Cardiac septum (tissue), 1 donor: ENCODE data around the gene CTSC. TPM values are rescaled to one million over a fixed set of nuclear protein-coding genes. Genes with fewer than 3 reads are reported as not detected.

Experiments
- DNase-seq: peaks from one replicate; pipeline ENCODE4 v3.0.0-alpha.2; 2020; ENCODE audit warnings: low spot score
- intact Hi-C: fragments of 100-400 bp; cut with DNase I; formaldehyde crosslinking; loops from one replicate; pipeline ENCODE4 v1.14.0; 2022
- long read RNA-seq: library from polyadenylated mRNA; unstranded; transcript quantifications from one replicate; pipeline ENCODE4 v2.0.0, GENCODE V29; 2021
- total RNA-seq: library from RNA; stranded (reverse); fragmentation: NEBNext Ultra II Directional; extraction: Animal tissue kit (Norgen Biotek cat#: 25700); gene quantifications from one replicate; pipeline ENCODE4 v1.2.1, GENCODE V29; 2021
- donor health status: DM: no; HTN: no; CAD: no.

CTSC gene
- 19.3 TPM for total RNA-seq
- long read RNA-seq, full-length matches to known transcripts: 3 of 5 reads
- long read RNA-seq, partial matches to known transcripts: 2 of 5 reads
- long read RNA-seq, other reads (novel, unspliced or antisense): 0 of 5 reads

DNA sequence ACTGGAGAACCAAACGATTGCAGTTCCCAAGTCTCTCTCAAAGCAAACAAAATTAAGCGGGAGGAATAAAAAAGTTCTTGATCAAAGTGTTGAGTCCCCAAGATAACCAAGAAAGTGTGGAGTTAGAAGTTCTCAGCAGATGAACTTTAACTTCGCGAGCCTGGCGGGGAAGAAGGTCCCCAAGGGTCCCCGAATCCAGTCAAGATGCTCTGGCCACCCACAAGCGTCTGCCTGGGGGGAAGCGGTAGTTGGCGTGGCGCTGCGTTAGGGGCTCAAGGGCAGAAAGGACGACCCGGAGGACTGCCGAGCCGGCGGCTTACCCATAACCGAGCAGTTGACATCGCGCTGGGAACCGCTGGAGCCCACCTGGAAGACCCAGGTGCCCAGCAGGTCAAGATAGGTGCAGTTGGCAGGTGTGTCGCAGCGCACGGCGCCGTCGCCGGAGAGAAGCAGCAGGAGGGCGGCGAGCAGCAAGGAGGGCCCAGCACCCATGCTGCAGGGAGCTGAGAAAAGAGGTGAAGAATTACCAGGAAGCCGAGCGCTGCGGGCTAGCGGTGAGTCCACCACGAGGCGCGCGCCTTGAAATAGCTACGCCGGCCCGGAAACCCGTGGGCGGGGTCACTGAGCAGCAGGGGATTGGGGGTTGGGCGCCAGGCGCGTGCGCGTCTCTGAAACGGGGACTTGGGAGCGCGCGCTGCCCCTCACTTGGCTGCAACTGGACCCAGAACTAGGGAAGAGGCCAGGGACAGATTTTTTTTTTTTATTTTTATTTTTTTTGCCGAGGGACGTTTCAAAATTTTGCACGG is at the start of gene CTSC:
Gene CTSC (minus strand): TSS at position 556 of the 806 bp plus-strand sequence. CDS start 64 bp downstream, at position 492.
- peak; percentile 97 for DNase-seq
- intact Hi-C loops: loop anchor here (5.0 kb wide), 1 partner anchor 85 kb away; no protein-coding TSS in a partner anchor

DNA sequence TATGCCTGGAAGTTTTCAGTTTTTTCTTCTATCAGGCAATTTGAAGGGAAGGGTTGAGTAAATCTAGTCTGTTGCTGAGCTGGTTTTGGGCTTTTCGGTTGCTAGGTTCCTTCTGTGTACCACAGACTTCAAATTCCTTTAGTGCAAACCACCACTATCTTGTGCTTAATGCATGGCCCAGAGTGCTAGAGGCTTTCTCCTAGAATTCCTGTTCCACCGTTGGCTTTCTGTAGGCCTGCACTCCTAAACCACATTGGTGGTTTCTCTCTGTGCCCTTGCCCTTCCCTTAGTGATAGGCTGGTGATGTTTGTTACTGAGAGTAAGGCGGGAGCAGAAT is 47.1 kb upstream of the CTSC start:
- no peak for DNase-seq
- intact Hi-C loops: no loop called here

DNA sequence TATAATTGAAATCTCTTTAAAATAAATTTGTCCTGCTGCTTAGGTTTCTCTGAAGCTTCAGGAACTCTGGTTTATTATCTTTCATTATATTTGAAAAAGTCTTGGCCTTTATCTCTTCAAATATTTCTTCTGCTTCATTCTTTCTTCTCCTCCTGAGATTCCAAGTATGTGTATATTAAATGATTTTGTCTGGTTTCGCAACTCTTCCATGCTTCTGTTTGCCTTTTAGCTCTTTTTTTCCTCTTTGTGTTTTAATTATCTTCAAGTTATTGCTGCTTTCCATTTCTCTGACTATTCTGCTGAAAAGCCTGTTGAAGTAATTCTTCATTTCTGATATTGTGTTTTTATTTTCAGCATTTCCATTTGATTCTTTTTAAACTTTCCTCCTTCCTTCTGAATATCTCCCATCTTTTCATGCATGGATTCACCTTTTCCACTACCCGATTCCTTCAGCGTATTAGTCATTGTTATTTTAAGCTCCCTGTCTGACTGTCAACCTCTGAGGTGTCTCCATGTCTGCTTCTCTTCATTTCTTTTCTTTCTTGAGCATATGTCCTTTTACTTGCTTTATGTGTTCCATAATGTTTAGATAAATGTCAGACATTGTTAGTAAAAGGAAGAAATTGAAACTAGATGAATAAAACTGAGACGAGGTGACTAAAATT is 46.6 kb upstream of the CTSC start:
- no peak for DNase-seq
- intact Hi-C loops: no loop called here

DNA sequence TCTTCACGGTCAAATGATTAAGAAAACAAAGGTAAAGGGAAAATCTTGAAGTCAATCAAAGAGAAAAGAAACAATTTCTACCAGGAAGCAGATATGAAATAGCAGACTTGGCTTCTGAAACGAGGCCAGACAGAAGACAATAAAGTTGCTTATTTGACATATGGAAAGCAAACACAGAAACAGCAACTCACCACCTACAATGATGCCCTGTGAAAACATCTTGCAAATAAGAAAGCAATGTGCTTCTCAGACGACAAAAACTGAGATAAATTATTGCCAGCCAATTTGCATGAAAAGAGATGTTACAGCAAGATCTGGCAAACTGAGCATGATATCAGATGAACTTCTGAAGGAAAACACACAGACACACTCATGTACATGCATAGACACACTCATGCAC is 45.9 kb upstream of the CTSC start:
- intact Hi-C loops: no loop called here
- no peak for DNase-seq

DNA sequence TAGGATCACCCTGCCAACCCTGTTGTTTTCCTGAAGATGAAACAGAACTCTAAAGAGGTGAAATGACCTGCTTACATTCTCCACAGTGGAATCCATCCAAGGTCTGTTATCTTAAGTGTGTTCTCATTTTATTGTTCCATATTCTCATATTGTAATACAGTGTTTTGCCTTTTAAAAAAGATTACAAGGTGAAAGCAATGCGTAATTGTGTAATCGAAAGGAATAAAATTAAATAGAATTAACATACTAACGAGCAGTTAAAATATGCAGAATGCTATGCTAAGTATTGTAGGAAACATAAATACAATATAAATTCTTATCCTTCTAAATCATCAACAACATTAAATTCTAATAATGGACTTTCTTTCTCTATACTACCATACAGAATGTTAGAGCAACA is 41.6 kb upstream of the CTSC start:
- no peak for DNase-seq
- intact Hi-C loops: no loop called here

DNA sequence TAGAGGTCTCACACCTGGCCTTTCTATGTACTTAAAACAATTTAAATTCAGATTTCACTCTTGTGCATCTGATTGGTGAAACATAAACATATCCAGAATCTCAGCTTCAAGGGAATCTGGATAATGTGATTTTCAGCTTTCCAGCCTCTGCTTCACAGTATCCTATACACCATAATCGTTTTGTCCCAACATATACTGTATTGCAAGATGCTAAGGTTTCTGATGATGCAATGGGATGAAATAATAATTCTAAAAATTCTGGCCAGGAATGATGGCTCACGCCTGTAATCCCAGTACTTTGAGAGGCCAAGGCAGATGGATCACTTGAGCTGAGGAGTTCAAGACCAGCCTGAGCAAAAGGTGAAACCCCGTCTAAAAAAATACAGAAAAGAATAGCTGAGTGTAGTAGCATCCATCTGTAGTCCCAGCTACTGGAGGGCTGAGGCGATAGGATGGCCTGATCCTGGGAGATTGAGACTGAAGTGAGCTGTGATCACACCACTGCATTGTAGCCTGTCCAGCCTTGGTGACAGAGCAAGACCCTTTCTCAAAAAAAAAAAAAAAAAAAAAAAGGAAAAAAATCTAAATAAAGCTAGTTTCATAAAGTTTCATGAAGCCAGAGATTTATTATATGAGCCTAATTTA is 41.0 kb upstream of the CTSC start:
- no peak for DNase-seq
- intact Hi-C loops: no loop called here

DNA sequence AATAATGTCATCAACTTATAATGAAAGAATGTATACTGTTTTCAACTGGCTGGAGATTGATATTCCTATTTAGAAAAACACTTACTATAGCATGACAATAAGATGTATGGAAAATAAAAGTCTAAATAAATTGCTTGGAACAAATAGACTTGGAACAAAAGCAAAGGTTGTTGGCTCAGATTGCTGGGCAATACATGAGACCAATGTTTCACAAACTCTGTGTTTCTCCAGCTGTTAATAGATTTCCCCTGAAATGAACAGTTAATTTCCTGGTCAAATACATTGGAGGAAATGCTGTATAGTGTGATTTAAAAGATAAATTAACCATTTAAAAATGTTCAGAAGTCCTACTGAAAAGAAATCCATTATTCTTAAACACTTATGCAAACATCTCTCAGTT is 40.1 kb upstream of the CTSC start:
- intact Hi-C loops: no loop called here
- DNase-seq: no peak

DNA sequence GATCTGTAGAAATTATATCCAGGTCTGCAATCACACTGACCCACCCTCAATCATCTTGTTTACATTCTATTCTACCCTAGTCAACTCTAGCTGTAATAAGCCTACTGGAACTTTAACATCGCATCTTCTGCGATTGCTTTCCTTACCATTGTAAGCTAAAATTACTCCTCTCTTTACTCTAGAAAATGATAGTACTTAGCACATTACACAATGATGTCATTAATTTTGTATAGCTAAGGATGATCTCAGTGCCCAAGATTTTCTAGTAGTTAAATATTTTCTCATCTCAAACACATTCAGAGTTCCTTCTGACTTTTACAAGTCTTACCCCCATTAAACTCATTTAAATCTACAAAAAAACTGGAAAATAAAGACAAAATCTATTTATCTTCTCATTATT is 39.6 kb upstream of the CTSC start:
- intact Hi-C loops: no loop called here
- DNase-seq: no peak

DNA sequence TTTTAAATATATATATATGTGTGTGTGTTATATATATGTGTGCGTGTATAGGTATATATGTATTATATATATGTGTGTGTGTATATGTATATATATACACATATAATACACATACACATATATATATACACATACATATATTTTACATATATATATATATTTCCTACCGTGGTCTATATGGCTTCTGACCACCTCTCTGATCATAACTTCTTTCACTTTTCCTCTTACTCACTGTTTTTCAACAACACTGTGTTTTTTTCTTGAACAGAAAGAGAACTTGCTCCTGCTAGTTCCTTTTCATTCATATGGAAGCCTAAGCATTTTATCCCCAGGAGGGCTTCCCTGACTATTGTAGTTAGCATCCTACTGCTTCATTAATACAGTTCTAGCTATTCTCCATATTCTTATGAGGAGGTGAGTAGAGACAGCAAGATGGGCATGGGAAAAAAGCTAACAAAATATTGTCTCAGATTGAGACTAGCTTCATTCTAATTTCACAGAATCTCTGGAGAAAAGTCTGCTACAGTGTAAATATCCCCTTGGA is 38.5 kb upstream of the CTSC start:
- no peak for DNase-seq
- intact Hi-C loops: no loop called here

DNA sequence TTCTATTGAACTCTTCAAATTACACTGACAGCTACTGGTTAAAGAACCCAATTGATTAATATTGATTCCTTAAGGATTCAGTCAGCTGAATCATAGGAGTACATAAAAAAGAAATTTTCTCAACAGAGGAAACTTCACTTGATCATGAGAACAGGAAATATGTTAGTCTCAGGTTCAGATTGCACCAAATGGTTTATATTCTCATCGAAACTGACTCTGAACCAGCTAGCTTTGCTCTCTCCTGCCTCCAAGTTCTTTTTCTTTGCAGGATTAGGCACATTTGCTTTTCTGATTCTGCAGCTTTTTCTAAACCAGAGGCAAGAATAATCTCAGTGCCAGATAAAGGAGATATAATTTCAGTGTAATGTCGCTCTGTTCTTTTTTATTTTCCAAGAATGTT is 33.2 kb upstream of the CTSC start:
- intact Hi-C loops: no loop called here
- DNase-seq: no peak

DNA sequence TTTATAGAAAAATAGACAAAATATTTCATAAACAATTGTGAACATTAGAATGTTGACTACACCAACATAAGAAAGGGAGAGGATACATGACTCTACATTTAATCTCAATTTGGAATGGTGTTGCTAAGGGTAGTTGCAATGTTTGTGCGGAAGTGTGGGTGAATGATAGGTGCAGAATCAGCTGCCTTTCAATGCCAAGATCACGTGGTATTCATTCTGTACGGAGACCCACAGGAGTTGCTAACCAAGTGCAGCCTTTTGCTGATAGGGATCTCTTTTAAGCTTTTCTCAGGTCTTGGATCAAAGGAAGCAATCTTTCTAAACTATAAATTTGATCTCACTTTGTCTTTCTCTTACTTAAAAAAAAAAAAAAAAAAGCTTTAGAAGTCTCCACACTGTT is 29.8 kb upstream of the CTSC start:
- intact Hi-C loops: no loop called here
- no peak for DNase-seq

DNA sequence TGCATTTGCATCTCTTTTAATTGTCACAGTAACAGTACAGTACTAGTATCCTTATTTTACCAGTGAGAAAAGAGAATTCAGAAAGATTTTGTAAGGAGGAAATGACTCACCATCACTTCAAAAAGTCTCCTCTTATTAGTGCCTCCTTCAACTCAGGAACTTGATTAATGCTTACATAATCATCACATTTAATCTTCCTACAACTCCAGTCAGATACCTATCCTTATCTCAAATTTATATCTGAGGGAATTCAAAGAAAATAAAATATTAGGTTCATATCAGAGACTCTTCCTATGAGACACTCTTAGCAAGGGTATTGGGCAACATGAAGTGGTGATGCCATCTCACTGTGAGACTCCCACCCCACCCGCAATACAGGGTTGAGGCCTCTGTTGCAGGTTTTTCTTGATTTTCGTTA is 26.1 kb upstream of the CTSC start:
- DNase-seq: no peak
- intact Hi-C loops: no loop called here

DNA sequence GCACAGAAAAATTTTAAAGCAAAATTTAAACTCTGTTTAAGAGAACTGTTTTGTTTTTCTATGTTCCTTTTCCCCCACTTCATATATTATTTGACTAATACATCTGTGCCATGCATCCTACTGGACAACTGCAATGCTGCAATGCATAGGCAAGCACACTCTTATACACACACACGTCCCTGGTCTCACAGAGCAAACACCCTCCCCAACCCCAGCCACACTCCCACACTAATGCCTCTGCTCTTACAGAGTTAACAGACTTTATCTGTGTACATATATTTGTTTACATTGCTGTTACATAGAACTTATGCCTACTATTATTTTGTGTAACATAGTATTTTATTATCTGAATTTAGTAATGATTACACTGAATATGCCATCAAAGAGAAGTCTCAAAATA is 25.5 kb upstream of the CTSC start:
- DNase-seq: no peak
- intact Hi-C loops: no loop called here

DNA sequence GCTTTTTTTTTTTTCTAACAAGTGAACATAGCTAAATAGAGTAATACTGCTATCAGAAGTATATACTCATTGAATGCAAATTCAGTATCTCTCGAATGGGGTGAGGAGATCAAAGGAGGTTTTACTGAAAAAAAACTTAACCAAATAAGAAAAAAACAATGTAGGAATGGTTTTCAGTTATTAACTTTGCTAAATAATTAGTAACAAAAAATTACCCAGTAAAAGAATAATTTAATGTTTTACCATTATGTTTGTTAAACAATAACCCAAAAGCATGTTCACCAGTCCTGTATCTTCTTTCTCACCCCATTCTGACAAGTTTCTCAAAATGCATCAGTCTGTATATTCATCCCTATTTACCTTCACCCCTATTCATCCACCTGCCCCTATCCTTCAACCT is 22.6 kb upstream of the CTSC start:
- intact Hi-C loops: no loop called here
- DNase-seq: no peak

DNA sequence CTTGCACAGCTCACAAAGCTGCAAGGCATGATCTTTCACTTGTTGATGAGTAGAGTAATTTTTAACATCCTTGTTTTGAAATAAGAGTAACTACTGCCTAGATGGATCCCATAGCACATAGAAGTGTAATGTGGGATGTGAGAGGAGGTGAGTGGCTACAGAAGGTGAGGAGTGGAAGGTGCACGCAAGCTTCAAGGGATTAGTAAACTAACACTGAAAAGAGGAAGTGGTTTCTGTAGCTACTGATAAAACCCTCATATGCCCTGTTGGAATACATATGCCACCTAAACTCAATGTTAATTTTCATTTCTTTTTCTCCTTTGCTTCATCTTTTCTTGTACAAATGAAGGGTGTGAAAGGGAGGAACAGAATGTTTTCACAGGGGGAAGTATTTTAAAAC is 22.0 kb upstream of the CTSC start:
- no peak for DNase-seq
- intact Hi-C loops: no loop called here

DNA sequence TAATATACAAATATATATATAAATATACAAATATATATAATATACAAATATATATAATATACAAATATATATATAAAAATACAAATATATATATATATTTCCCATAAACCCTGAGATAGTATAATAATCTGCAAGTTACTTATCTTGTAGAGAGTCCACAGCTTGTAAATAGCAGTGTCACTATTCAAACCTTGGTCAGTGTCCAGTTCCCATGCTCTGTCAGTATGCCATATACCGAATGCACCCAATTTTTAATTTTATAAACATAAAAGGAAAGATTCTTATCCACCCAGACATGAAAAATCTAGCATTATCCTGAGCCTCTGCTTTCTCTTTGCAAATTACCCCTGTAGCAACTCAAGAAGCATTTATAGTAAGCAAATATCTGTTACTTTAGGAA is 21.6 kb upstream of the CTSC start:
- DNase-seq: no peak
- intact Hi-C loops: no loop called here

DNA sequence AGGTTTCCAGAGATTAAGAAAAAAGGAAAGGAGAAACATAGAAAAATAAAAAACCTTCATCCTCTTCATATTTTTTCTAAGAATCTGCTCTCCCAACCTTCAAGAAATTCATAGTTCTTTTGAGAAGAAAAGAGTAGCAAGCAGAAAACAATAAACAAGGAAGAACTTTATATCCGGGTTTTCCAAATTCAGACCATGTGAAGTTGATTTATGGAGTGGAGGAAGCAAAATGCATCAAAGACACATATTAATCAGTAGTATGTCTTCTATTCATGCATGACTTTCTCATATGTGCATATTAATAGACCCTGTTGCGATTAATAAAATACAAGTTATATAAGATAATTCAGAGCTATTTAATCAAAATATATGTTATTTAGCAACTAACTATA is 20.5 kb upstream of the CTSC start:
- intact Hi-C loops: no loop called here
- no peak for DNase-seq

DNA sequence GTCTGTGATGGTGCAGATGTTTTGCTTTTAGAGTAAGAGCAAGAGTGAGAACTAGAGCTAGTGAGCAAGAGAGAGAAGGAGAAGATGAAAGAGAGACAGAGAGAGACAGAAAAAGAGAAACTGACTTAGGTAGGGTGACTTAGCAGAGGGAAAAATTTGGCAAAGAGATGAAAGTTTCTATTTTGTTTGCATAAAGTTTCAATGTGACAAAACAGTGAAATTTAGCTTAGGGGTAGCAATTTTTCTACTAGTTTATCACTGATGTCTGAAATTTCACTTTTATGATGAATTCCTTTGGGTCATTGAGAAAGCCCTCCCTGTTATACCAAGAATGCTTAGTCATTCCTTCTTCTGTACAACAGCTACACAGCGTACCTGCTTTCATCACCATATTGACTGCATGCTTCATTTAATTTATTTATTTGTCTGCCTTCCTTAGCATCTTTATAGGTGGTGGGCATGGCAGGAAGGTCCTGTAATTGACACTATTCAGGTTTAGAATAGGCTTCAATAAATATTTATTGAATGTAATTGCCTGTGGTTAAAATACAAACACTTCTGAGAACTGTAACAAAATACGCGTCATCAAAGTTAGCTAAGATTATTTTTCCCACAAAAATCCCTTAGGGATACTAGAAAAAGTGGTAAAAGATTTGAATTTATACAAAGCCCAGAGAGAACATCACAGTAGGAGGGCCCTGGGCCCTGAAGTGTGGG is 19.9 kb upstream of the CTSC start:
- DNase-seq: no peak
- intact Hi-C loops: no loop called here

DNA sequence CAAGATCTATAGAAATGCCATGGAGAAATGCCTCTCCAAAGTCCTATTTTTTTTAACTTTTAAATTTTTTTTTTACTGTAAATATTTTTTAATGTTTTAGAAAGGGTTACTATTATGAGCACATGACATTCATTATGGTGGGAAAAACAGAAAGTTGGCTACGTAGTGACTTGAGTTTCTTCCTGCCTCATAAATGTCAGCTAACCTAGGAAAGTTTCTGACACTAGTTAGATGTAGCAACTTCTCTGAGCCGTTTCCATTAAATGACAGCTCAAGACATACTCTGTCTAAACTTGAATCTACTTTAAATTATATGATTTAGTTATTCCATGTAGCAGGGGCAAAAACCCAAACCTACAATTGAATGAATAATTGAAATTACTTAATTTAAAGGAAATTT is 18.4 kb upstream of the CTSC start:
- DNase-seq: no peak
- intact Hi-C loops: no loop called here

DNA sequence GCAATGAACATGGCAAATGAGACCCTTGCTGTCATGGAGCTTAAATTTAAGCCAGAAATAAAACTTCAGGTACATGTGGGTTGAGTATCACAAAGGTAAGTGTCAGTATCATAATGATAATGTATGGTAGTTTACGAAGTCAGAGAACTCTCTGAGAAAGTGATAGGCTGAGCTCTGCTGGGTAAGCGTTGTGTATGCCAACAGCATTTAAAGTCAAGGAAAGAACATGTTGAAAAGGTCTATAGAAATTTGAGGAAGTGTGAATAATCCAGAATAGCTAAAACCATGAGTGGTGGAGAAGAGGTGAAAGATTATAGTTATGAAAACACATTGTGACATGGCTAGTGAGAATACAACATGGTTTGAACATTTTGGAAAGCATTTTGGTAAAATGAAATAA is 17.4 kb upstream of the CTSC start:
- intact Hi-C loops: no loop called here
- no peak for DNase-seq
